COLO668 (cell line): ENCODE measurements around the gene IL9R.
"Not testable (repeated sequence)": the region's sequence is repeated elsewhere in the genome, so short reads cannot be mapped to it uniquely, and the experiment has no call there.

Experiments used
- DNase-seq: peaks from one replicate; lab custom pipeline; 2025; ENCODE audit not compliant: unreplicated experiment; lab: John Stamatoyannopoulos, UW

The IL9R gene, protein sequence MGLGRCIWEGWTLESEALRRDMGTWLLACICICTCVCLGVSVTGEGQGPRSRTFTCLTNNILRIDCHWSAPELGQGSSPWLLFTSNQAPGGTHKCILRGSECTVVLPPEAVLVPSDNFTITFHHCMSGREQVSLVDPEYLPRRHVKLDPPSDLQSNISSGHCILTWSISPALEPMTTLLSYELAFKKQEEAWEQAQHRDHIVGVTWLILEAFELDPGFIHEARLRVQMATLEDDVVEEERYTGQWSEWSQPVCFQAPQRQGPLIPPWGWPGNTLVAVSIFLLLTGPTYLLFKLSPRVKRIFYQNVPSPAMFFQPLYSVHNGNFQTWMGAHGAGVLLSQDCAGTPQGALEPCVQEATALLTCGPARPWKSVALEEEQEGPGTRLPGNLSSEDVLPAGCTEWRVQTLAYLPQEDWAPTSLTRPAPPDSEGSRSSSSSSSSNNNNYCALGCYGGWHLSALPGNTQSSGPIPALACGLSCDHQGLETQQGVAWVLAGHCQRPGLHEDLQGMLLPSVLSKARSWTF

DNA sequence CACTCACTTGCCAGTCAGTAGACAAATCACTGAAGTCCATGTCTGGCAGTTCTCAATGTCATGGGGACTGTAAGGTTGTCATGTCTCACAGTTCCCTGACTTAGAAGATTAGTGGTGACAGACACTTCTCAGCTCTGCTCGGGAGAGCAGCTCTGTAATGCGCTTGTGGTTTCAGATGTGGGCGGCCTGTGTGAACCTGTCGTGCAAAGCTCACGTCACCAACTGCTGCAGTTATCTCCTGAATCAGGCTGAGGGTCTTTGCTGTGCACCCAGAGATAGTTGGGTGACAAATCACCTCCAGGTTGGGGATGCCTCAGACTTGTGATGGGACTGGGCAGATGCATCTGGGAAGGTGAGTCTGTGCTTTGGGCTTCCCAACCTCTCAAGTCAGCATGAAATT is at the start of gene IL9R:
TSS of gene IL9R (plus strand) at position 261 of the 400 bp plus-strand sequence. CDS start at position 325, 64 bp downstream.
- DNase-seq = no peak

DNA sequence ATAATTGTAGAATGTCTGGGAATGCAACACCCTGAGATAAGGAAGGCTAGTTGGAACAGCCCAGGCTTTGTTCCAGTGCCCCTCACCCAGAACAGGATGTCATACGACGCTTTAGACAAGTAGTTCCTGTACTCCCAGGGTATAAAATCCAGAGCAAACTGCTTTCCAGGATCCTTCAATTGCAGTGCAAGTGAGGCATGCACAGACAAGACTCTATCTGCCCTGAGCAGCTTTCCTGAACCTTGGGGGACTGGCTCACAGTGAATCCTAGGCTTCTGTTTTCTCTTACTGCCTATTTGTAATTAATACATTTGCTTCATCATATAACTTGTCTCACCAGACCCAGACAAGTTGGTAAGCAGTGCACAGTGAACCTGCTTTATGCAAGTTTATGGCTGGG is 48.4 kb upstream of the IL9R start:
- DNase-seq = no peak

DNA sequence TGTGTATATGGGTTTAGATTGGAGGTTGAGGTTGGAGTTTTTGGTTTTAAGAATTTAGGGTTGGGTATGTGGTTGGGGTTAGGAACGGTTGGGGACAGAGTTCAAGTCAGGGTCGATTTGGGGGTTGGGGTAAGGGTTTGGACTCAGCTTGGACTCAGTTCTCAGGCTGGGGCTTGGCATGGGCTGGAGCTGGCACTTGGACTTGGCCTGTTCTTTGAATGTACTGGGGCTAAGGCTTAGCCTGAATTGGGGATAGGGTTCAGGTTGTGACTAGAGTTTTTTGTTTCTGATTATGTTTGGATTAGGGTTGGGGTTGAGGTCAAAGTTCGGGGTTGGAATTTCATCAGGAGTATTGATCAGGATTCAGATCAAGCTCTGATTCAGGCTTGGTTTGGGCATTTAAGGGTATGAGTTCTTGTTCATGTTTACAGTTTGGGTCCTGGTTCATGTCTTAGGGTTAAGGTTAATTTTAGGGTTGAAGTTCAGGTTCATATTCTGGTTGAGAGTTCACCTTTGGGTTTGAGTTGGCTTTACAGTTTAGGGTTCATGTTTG is 46.2 kb upstream of the IL9R start:
- no peak for DNase-seq

DNA sequence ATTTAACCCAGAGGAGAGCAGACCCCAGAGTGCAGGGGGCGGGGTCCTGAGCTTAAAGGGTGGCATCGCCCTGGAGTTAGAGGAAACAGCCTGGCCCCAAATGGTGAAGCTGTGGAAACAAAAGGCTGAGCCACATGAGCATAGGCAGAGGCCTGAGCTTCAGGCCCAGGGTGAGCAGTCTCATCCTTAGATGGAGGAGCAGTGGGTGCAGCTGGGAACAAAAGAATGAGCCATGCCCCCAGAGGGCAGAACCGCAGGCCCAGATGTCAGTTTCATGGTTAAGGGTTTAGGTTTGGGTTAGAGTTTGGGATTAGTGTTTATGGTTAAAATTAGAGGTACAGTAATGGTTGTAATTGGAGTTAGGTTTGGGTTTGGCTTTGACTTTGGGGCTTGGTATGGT is 44.4 kb upstream of the IL9R start:
- DNase-seq = no peak

DNA sequence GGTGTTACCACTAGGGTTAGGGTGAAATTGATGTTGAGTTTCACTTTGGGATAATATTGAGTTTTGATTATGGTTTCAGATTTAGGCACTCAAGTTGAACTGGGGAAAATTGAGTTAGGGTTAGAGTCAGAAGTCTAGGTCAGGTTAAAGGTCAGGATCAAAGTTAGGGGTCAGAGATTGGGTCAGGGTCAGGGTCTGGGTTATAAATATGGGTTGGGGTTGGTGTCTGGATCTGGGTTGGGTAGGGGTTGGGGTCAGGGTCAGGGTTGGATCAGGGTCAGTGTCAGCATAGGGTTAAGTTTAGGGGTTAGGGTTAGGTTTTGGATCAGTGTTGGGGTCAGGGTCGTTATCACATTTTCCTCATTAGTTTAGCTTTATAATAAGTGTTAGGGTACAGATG is 42.7 kb upstream of the IL9R start:
- no peak for DNase-seq

DNA sequence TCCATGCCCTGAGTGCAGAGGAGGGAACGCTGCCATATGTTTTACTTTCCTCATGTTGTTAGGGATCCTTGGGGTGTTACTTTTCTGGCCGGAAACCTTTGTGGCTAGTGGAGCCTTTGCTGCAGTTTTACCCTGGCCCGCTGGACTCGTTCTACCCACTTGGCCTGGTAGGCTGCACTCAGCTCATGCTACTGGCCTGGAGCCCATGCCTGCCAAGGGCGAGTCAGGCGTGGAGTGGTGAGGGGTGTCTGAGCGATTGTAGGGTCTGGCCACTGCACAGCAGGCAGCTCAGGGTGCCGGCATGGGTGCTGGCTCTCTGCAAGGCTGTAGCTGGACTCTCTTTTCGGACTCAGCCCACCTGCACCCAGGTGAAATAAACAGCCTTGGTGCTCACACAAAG is 41.4 kb upstream of the IL9R start:
- DNase-seq = no peak

DNA sequence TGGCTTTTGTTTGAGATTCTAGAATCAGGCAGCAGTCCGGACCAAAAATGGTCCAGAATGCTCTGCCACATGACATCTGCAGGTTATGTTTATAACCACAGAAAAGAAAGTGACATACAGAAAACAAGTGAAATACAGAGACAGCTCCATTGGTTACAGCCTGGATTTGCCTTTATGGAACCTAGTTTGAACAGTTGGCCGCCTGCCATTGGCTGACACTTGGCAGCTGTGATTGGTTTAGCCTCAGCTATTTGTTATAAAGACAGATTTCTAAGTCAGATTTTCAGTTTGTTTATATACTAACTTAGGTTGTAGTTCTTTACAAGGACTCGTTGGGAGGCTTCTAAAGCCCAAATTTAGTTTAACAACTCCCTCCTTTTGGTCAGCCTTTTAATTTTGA is 40.8 kb upstream of the IL9R start:
- no peak for DNase-seq

DNA sequence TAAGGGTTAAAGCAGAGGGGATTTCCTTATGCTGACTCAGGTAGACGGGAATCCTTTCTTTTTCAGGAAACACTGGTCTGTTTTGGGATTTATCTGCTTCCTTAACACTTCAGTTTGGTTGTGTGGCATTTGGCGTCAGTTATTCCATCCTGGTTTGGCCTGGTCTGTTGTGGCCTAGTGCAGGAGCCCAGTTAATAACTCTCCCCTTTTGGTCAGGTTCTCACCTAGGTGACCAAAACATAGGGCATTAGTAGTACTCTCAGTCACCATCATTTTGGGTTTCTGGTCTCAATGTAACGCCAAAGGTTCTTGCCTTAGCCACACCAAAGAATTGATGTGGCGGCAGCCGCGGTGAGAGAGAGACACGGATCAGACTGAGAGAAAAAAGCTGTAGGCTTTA is 39.7 kb upstream of the IL9R start:
- DNase-seq = no peak

DNA sequence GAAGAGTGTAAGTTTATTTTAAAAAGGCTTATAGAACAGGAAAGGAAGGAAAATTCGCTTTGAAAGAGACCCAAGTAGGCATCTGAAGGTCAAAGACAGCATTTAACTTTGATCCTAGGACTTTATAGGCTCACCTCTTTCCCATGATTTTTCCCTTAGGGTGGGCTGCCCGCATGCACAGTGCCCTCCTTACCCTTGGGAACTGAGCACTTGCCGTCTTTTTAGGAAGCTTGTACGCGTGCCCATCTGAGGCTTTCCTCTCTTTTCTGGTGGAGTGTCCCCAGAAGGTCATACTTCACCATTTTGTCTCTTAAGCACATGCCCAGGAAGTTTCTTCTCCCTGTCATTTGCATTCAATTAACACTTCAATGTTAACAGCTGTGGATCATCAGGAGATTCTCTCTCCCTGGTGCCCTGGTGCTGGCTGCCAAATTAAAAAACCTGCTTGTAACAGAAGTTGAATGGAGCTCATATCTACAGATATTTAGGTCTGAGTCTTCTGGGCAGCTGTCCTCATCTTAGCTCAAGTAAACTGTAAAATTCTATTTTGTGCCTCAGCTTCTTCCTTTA is 38.4 kb upstream of the IL9R start:
- DNase-seq = no peak

DNA sequence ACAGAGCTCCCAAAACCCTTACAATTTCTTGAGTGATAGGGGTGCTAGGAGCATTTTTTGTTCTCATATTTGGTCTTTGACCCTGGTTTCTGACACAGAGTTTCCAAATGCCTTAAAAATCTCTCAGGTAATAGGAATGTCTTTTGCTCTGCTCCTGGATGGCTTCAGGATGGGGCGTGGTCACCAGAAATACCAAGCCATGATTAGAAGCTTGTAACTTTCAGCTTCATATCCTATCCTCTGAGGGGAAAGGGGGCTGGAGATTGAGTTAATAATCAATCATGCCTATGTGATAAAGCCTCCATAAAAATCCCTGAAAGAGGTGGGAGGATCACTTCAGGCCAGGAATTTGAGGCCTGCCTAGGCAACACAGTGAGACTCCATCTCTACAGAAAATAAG is 34.6 kb upstream of the IL9R start:
- DNase-seq = no peak

DNA sequence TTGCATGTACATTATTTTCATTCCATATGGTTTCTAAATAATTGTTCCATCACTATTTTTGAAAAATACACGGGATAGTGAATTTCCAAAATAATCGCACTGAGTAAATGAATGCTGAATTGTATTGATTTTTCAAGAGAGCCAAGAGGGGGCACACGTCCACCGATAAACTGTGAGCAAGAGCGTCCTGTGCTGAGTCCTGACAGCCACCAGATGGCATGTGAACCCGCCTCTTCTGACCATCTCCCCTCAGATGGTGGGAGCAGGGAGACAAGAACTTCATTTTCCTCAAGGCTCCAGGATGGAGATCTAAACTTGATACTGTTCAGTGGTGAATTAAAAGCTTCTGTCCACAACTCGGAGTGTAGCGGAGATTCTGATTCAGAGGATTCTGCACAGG is 30.6 kb upstream of the IL9R start:
- DNase-seq = no peak

DNA sequence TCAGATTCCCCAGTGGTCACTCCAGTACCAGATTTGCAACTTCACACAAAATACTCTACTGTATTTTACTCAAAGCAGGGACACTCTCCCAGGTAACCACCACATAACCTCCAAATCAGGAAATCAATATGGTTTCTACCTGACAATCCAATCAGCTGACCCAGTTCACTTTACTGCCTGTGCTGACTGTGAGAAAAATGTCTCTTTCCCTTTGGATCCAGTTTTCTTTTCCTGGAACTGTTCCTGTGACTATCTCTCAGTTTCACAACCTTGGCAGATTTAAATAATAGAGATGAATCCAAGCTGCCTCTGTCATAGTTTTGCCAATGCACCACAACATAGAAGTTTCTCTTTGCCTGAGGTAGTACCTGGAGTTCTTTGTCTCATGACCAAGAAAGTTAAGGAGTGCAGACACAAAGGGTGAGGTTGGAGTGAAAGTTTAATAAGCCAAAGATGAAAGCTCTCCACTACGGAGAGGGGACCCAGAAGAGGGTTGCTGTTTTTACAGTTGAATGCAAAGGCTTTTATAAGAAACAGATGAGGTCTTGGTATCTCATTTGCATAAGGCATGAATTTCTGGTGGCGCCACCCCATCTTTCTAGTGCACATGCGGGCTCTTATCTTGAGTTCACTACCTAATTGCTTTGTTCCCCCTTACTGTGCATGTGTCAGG is 29.7 kb upstream of the IL9R start:
- DNase-seq = no peak

DNA sequence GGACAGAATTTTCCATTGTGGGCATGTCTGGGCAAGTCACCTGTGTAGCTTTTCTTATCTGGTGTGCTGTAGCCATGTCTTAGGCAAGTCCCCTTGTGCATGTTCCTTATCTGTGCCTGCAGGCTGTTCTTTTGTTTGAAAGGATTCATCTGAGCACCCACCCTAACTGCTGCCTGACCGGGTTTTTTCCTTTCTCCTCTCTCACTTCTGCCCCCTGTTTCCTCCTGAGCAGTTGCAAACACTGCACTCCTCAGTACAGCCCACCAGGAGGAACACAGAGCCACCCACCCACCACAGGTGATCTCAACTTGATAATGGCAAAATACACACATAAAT is 29.2 kb upstream of the IL9R start:
- DNase-seq = no peak

DNA sequence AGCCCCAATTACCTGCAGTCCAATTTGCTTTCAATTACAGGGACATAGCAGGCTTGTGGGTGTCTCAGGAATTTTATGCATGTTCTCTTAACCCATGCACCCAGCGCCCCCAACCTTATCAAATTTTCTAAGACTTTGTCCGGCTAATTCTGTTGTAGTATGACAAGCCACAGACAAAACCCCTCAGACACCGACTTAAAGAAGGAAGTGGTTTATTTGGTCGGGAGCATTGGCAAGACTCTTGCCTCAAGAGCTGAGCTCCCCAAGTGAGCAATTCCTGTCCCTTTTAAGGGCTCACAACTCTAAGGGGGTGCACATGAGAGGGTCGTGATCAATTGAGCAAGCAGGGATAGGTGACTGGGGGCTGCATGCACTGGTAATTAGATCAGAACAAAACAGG is 28.7 kb upstream of the IL9R start:
- DNase-seq = no peak

DNA sequence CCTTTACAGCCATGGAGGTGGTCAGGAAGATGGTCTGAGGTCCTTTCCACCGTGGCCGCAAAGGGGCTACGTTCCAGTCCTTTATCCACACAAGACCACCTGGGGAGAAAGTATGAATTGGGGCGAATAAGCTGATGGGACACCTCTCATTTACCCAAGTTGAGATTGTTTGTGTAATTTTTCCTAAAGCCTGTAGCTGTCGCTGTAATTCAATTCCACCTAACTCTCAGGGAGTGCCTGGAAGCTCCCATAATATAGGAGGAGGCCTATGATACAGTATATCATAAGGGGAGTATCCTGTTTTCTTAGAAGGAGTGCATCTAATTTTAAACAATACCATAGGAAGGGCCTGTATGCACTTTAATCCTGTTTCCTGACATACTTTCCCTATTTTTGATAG is 25.8 kb upstream of the IL9R start:
- not testable (repeated sequence) for DNase-seq

DNA sequence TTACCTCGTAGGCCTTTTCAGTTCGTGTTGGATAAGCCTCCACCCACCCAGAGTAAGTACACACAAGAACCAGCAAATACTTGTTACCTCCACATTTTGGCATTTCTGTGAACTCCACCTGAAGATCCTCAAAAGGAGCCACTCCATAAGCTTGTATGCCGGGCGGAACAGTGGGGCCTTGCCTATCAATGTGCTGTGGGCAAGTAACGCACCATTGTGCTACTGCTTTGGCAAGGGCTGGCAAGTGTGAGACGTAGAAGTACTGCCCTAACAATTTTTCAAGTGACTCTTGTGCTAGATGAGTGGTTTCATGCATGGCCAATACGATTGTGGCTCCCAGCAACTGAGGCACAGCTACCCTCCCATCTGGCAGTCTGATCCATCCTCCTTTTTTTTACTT is 25.3 kb upstream of the IL9R start:
- DNase-seq = not testable (repeated sequence)

DNA sequence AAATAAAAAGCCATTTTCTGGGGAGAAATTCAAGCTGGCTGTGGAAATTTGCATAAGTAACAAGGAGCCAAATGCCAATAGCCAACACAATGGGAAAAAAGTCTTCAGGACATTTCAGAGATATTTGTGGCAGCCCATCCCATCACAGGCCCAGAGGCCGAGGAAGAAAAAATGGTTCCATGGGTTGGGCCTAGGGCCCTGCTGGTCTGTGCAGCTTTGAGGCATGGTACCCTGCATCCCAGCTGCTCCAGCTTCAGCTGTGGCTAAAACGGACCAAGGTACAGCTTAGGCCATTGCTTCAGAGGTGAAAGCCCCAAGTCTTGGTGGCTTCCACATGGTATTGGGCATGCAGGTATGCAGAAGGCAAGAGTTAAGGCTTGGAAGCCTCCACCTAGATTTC is 14.2 kb upstream of the IL9R start:
- DNase-seq = no peak

DNA sequence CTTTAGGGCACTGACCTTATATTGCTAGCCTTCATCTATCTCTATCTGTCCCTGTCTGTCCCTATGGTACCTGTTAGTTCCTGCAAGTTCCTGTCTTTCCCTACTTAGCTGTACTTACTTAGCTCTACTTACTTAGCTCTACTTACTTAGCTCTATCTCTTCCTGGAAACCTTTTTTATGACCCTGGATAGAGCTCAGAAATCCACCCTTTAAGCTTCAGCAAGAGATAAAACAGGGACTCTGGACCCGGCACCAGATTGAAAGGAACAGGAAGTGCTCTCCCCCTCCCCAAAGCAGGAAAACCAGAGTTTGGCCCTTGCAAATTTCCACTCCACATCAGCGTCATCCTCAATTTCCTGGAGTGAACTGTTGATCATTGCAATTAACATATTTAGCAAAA is 12.3 kb upstream of the IL9R start:
- DNase-seq = no peak

DNA sequence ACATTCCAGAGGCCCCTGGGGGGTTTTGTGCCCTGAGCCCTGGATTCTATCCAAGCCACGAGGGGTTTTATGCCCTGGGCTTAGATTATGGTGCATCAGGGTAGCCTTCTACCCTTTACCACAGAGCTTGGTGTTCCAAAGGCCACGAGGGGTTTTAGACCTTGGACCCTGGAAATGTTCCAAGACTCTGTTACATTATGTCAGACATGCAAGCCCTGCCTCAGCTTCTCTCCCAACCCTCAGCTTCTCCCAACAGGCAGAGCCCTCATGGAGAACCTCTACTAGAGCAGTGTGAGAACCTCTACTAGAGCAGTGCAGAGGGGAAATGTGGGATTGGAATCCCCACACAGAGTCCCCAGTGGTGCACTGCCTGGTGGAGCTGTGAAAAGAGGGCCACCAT is 10.5 kb upstream of the IL9R start:
- not testable (repeated sequence) for DNase-seq

DNA sequence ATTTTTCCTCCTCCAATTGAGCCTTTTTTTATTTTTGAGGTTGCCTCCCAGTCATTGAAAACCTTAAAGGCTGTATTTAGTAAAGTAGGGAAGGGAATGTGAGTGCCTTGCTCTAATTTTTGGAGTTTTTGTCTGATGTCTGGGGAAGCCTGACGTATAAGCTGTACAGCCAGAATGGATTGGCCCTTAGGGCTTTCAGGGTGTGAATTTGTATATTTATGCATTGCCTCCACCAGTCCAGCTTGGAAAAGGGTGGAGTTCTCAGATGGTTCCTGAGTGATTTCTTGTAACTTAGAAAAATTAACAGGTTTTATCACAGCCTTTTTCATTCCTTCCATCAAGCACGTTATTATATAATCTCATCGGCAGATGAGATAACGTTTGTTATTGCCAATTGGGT is 8.6 kb upstream of the IL9R start:
- DNase-seq = no peak

DNA sequence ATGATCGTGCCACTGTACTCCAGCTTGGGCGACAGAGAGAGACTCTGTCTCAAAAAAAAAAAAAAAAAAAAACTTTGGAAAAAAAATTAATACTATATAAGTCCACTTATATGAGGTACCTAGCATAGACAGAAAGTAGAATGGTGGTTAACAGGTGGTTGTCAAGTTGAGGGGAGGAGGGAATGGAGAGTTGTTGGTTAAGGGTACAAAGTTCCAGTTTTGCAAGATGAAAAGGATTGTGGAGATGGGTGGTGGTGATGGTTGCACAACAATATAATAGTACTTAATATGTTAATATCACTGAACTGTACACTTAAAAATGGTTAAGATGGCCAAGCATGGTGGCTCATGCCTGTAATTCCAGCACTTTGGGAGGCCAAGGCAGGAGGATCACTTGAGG is 4.1 kb upstream of the IL9R start:
- DNase-seq = no peak

DNA sequence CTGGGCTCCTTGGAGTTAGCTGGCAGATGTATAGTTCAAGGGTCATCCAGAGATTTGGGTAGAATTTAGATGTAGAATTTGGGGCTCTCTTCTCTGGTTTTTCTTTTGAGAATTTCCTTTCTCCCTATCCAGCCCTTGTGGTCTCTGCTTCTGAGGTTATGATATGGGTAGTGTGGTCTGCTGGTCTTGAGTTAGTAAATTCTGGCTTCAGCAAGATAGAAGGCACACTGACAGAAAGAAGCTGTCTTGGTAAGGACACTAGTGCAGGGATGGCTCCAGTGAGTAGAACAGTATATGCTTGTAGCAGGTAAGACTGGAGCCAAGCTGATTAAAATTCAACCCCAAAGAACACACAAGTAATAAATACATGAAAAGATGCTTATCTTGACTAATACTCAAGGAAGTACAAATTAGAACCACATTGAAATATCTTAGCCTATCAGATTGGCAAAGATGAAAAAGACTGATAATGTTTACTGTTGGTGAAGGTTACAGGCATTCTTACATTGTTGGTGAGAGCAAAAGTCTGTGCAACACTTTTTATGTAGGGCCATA is 2.1 kb upstream of the IL9R start:
- no peak for DNase-seq
